Measurements from ENCODE around the gene CPSF4L.

Gene CPSF4L

DNA sequence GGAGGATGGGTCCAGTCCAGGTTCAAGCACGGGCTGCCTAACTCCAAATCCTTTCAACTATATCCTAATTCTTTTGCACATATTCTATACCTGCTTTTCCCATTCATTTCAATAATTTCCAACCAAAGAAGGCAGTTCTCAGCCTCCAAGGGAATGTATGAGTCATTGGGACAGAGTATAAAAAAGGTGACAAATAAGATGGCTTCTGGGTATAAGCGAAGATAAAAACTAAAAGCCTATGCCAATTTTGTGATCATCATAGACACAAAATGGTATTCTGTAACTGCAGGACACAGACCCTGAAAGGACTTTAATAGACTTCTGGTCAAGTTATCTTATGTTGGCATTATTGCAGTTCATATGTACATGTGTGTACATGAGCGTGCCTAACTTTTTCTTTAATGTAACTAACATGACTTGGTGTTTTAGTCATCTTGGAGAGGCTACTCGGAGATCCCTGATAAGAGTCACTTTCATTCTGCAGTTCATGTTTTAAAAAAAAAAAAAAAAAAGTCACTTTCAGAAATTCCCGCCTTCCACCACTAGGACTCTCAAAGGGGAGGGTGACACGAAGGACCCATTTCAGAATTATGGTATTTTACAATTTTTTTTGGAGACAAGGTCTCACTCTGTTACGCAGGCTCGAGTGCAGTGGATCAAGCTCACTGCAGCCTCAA lies 51.5 kb downstream of the CPSF4L start:
- Histone ChIP-seq H3K9me3 (replicated peaks; ENCODE audit: insufficient read depth, low read length) (no peaks in the 10 kb centered on the region), H3K4me2 (ENCODE audit: low read depth, low read length) (no peak overlapping the region), H2AFZ (ENCODE audit: low read length) (no peak overlapping the region), H3K9me2 (replicated peaks; ENCODE audit: insufficient read depth, low read length) (no peaks in the 10 kb centered on the region), H3K4me1 (ENCODE audit: low read length) (no peaks in the 10 kb centered on the region), H3K27me3 (replicated peaks; ENCODE audit: insufficient read depth, low read length) (no peaks in the 10 kb centered on the region), H3K9ac (ENCODE audit: low read length) (no peak overlapping the region), H3F3A (ENCODE audit: insufficient read depth, low read length) (peaks cover 3% of the 10 kb centered on the region), H4K20me1 (ENCODE audit: insufficient read depth, low read length) (no peaks in the 10 kb centered on the region), H3K79me2 (ENCODE audit: low read length) (0 out of 2 replicates have a peak, but pooled peaks cover 12% of the 10 kb centered on the region), H3K27ac (ENCODE audit: low read length) (no peak overlapping the region), H3K36me3 (replicated peaks; ENCODE audit: insufficient read depth, low read length) (peaks cover 7% of the 10 kb centered on the region; the same call in 1 of the 2 replicates), H3K4me3 (ENCODE audit: low read length) (no peak overlapping the region)
- no peak for DNase-seq
- peak; percentile 20 for TF ChIP-seq CTCF (IDR thresholded peaks at IDR 0.05; ENCODE audit: low read length)
- no peak for TF ChIP-seq EZH2 (optimal IDR thresholded peaks at IDR 0.05; ENCODE audit: low read depth, low read length)
- TF ChIP-seq EZH2phosphoT487 (IDR thresholded peaks at IDR 0.05; ENCODE audit: low read length), result no peak

DNA sequence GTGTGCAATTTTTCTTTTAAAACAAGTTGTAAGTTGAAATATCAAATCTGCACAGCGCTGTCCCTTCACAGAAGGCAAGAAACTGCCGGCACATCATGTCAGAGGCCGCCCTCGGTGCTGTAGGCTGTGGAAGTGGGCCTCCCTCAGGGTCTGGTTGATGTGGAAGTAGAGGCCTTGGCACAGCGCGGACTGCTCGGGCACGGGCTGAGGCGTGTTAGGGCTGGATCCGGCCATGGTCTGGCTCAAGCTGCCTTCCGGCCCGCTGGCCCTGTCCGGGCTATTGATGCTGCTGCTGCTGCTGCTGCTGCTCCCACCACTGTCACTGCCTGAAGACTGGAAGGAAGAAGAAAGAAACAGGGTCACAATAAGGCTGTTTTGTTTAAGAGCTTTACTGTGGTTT lies 52.2 kb downstream of the CPSF4L start:
- no peaks in the 10 kb centered on the region for H3K27me3 ChIP-seq (replicated peaks; ENCODE audit: insufficient read depth, low read length)
- H3K4me1 ChIP-seq (ENCODE audit: low read length), result no peaks in the 10 kb centered on the region
- H3K9me2 ChIP-seq (replicated peaks; ENCODE audit: insufficient read depth, low read length), result no peaks in the 10 kb centered on the region
- no peaks in the 10 kb centered on the region for H4K20me1 ChIP-seq (ENCODE audit: insufficient read depth, low read length)
- no peaks in the 10 kb centered on the region for H3K9me3 ChIP-seq (replicated peaks; ENCODE audit: insufficient read depth, low read length)
- no peak overlapping the region for H3K4me3 ChIP-seq (ENCODE audit: low read length)
- peaks cover 7% of the 10 kb centered on the region; the same call in 1 of the 2 replicates for H3K36me3 ChIP-seq (replicated peaks; ENCODE audit: insufficient read depth, low read length)
- DNase-seq, result no peak
- peaks cover 3% of the 10 kb centered on the region for H3F3A ChIP-seq (ENCODE audit: insufficient read depth, low read length)
- H3K9ac ChIP-seq (ENCODE audit: low read length), result no peak overlapping the region
- H3K79me2 ChIP-seq (ENCODE audit: low read length), result 0 out of 2 replicates have a peak, but pooled peaks cover 12% of the 10 kb centered on the region
- no peak overlapping the region for H3K27ac ChIP-seq (ENCODE audit: low read length)
- no peak for TF ChIP-seq EZH2 (optimal IDR thresholded peaks at IDR 0.05; ENCODE audit: low read depth, low read length)
- no peak for TF ChIP-seq CTCF (IDR thresholded peaks at IDR 0.05; ENCODE audit: low read length)
- no peak for TF ChIP-seq EZH2phosphoT487 (IDR thresholded peaks at IDR 0.05; ENCODE audit: low read length)
- H3K4me2 ChIP-seq (ENCODE audit: low read depth, low read length), result no peak overlapping the region
- no peak overlapping the region for H2AFZ ChIP-seq (ENCODE audit: low read length)

GRCh38 chr17:73208139-73208827 lies 53.4 kb downstream of the CPSF4L start:
- H3K9me3 ChIP-seq (replicated peaks; ENCODE audit: insufficient read depth, low read length), result no peaks in the 10 kb centered on the region
- 0 out of 2 replicates have a peak, but pooled peaks cover 12% of the 10 kb centered on the region for H3K79me2 ChIP-seq (ENCODE audit: low read length)
- no peak overlapping the region for H3K4me2 ChIP-seq (ENCODE audit: low read depth, low read length)
- H3F3A ChIP-seq (ENCODE audit: insufficient read depth, low read length), result no peaks in the 10 kb centered on the region
- no peaks in the 10 kb centered on the region for H3K9me2 ChIP-seq (replicated peaks; ENCODE audit: insufficient read depth, low read length)
- no peak for TF ChIP-seq EZH2phosphoT487 (IDR thresholded peaks at IDR 0.05; ENCODE audit: low read length)
- no peak for TF ChIP-seq CTCF (IDR thresholded peaks at IDR 0.05; ENCODE audit: low read length)
- TF ChIP-seq EZH2 (optimal IDR thresholded peaks at IDR 0.05; ENCODE audit: low read depth, low read length), result no peak
- H3K4me1 ChIP-seq (ENCODE audit: low read length), result no peaks in the 10 kb centered on the region
- H3K27ac ChIP-seq (ENCODE audit: low read length), result no peak overlapping the region
- no peak for DNase-seq
- no peaks in the 10 kb centered on the region for H4K20me1 ChIP-seq (ENCODE audit: insufficient read depth, low read length)
- no peak overlapping the region for H2AFZ ChIP-seq (ENCODE audit: low read length)
- H3K36me3 ChIP-seq (replicated peaks; ENCODE audit: insufficient read depth, low read length), result peaks cover 7% of the 10 kb centered on the region; the same call in 1 of the 2 replicates
- H3K4me3 ChIP-seq (ENCODE audit: low read length), result no peak overlapping the region
- H3K27me3 ChIP-seq (replicated peaks; ENCODE audit: insufficient read depth, low read length), result no peaks in the 10 kb centered on the region
- no peak overlapping the region for H3K9ac ChIP-seq (ENCODE audit: low read length)

Measured in MM.1S (cell line).